Hepatocyte (in vitro differentiated cells): ENCODE measurements around the gene PARP12.

Experiments used
- CTCF ChIP-seq: fragments of 200-600 bp; sonication (generic); IDR thresholded peaks from 2 replicates; pipeline ENCODE4 v1.5.1; 2016; ENCODE audit warnings: antibody characterized with exemption, mild to moderate bottlenecking; ENCODE audit not compliant: poor library complexity
- EZH2 ChIP-seq: fragments of 200-600 bp; sonication (generic); IDR thresholded peaks from 2 replicates; pipeline ENCODE4 v1.6.1; 2016; ENCODE audit warnings: antibody characterized with exemption, mild to moderate bottlenecking, borderline replicate concordance
- EZH2phosphoT487 ChIP-seq: fragments of 200-600 bp; sonication (generic); IDR thresholded peaks from one replicate; pipeline ENCODE4 v1.6.1; 2018; ENCODE audit warnings: antibody characterized with exemption, mild to moderate bottlenecking, low read depth, moderate library complexity; ENCODE audit not compliant: unreplicated experiment, severe bottlenecking

GRCh38 chr7:140036224-140036962 is 26.4 kb downstream of the PARP12 start:
- no peak for TF ChIP-seq CTCF
- no peak for TF ChIP-seq EZH2
- no peak for TF ChIP-seq EZH2phosphoT487
